Epithelial cell of esophagus (primary cell): Measurements from ENCODE around the gene TNFSF4.

Source experiments
- DNase-seq: peaks from one replicate; pipeline ENCODE4 v3.0.0; 2010; ENCODE audit warnings: low read depth
- H3K4me3 ChIP-seq: 2 replicates; pipeline ENCODE4 v1.5.1; 2011; ENCODE audit warnings: mild to moderate bottlenecking, low read length, control low read depth
- CTCF ChIP-seq: IDR thresholded peaks from 2 replicates; pipeline ENCODE4 v1.5.1; 2011; ENCODE audit warnings: low read depth, mild to moderate bottlenecking, low read length, control low read depth, inconsistent platforms; ENCODE audit not compliant: insufficient read depth; ENCODE audit errors: missing control alignments

Gene TNFSF4

GRCh38 chr1:173181791-173182190 lies 25.3 kb downstream of the TNFSF4 start:
- H3K4me3 ChIP-seq: no peak overlapping the region
- TF ChIP-seq CTCF: no peak
- DNase-seq: no peak

- DNase-seq: no peak
- H3K4me3 ChIP-seq: no peak overlapping the region
- no peak for TF ChIP-seq CTCF
These were observed 30.9 kb downstream of the TNFSF4 start for GRCh38 chr1:173176246-173176645.

GRCh38 chr1:173175514-173176145 lies 31.5 kb downstream of the TNFSF4 start:
- TF ChIP-seq CTCF: no peak
- peak; percentile 18 for DNase-seq
- H3K4me3 ChIP-seq: no peak overlapping the region

- DNase-seq: no peak
- no peak for TF ChIP-seq CTCF
These were observed 33.7 kb downstream of the TNFSF4 start for GRCh38 chr1:173173388-173173787.

GRCh38 chr1:173171152-173171551 lies 36.0 kb downstream of the TNFSF4 start:
- TF ChIP-seq CTCF: no peak

More at GRCh38 chr1:173173388-173173787, 33.7 kb downstream of the TNFSF4 start:
- no peak overlapping the region for H3K4me3 ChIP-seq

GRCh38 chr1:173168941-173169340 lies 38.2 kb downstream of the TNFSF4 start:
- no peak overlapping the region for H3K4me3 ChIP-seq
- TF ChIP-seq CTCF: no peak
- peak; percentile 23 for DNase-seq

More at GRCh38 chr1:173171152-173171551, 36.0 kb downstream of the TNFSF4 start:
- DNase-seq: no peak
- no peak overlapping the region for H3K4me3 ChIP-seq

GRCh38 chr1:173164686-173165085 lies 42.4 kb downstream of the TNFSF4 start:
- DNase-seq: no peak
- no peak for TF ChIP-seq CTCF
- H3K4me3 ChIP-seq: no peak overlapping the region
